Astrocyte (in vitro differentiated cells and primary cell): ENCODE data around the gene KCNQ5. TPM values are rescaled to one million over a fixed set of nuclear protein-coding genes. Genes with fewer than 3 reads are reported as not detected.

Experiments used
- DNase-seq: peaks from one replicate; pipeline ENCODE4 v3.0.0-alpha.2; 2010; ENCODE audit warnings: low read depth
- FAIRE-seq: peaks from 2 replicates; lab custom pipeline; 2011; peaks lifted over from hg19 to GRCh38; lab: Jason Lieb, UNC
- H2AFZ ChIP-seq: 2 replicates; pipeline ENCODE4 v1.6.0; 2012; ENCODE audit warnings: low read depth, low read length, inconsistent platforms
- H3K27ac ChIP-seq: 2 replicates; pipeline ENCODE4 v1.5.1; 2011; ENCODE audit warnings: low read depth, low read length, inconsistent platforms
- H3K27me3 ChIP-seq: 2 replicates; pipeline ENCODE4 v1.6.0; 2011; ENCODE audit warnings: low read length, inconsistent platforms; ENCODE audit not compliant: insufficient read depth
- H3K36me3 ChIP-seq: 2 replicates; pipeline ENCODE4 v1.5.1; 2011; ENCODE audit warnings: low read length, inconsistent platforms; ENCODE audit not compliant: insufficient read depth
- H3K4me1 ChIP-seq: 2 replicates; pipeline ENCODE4 v1.5.1; 2011; ENCODE audit warnings: low read length, inconsistent platforms; ENCODE audit not compliant: insufficient read depth
- H3K4me2 ChIP-seq: 2 replicates; pipeline ENCODE4 v1.6.0; 2012; ENCODE audit warnings: low read length, inconsistent platforms
- H3K4me3 ChIP-seq: 2 replicates; pipeline ENCODE4 v1.5.1; 2011; ENCODE audit warnings: low read depth, mild to moderate bottlenecking, low read length, inconsistent platforms; ENCODE audit not compliant: insufficient read depth
- H3K79me2 ChIP-seq: 2 replicates; pipeline ENCODE4 v1.6.0; 2012; ENCODE audit warnings: mild to moderate bottlenecking, low read length, inconsistent platforms; ENCODE audit not compliant: insufficient read depth
- H3K9ac ChIP-seq: 2 replicates; pipeline ENCODE4 v1.6.0; 2012; ENCODE audit warnings: mild to moderate bottlenecking, low read length, inconsistent platforms
- H3K9me3 ChIP-seq: 2 replicates; pipeline ENCODE4 v1.5.1; 2012; ENCODE audit warnings: low read depth, mild to moderate bottlenecking, low read length, inconsistent platforms; ENCODE audit not compliant: insufficient read depth
- H4K20me1 ChIP-seq: 2 replicates; pipeline ENCODE4 v1.6.0; 2012; ENCODE audit warnings: low read length, inconsistent platforms; ENCODE audit not compliant: insufficient read depth
- H3K27ac Mint-ChIP-seq: one replicate; pipeline ENCODE4 v1.8.0; 2021; ENCODE audit warnings: mild to moderate bottlenecking, mixed read lengths; ENCODE audit not compliant: unreplicated experiment
- H3K27me3 Mint-ChIP-seq: one replicate; pipeline ENCODE4 v1.8.0; 2021; ENCODE audit warnings: low read depth, mixed read lengths; ENCODE audit not compliant: unreplicated experiment
- H3K36me3 Mint-ChIP-seq: one replicate; pipeline ENCODE4 v1.8.0; 2021; ENCODE audit warnings: low read depth, mixed read lengths; ENCODE audit not compliant: unreplicated experiment
- H3K4me1 Mint-ChIP-seq: one replicate; pipeline ENCODE4 v1.8.0; 2021; ENCODE audit warnings: low read depth, mixed read lengths; ENCODE audit not compliant: unreplicated experiment
- H3K4me3 Mint-ChIP-seq: one replicate; pipeline ENCODE4 v1.8.0; 2021; ENCODE audit warnings: mild to moderate bottlenecking, moderate library complexity, mixed read lengths; ENCODE audit not compliant: unreplicated experiment
- H3K9me3 Mint-ChIP-seq: one replicate; pipeline ENCODE4 v1.8.0; 2021; ENCODE audit warnings: mild to moderate bottlenecking, mixed read lengths; ENCODE audit not compliant: unreplicated experiment
- CTCF ChIP-seq: IDR thresholded peaks from 2 replicates; pipeline ENCODE4 v1.5.1; 2011; ENCODE audit warnings: low read depth, mild to moderate bottlenecking, inconsistent platforms, low read length, moderate library complexity; ENCODE audit not compliant: insufficient read depth
- EZH2 ChIP-seq: IDR thresholded peaks from 2 replicates; pipeline ENCODE4 v1.6.1; 2012; ENCODE audit warnings: mild to moderate bottlenecking, low read length, inconsistent platforms; ENCODE audit not compliant: insufficient read depth
- total RNA-seq: library from RNA; stranded (reverse); gene quantifications from 2 replicates; pipeline ENCODE4 v1.2.1, GENCODE V29; 2021

Gene KCNQ5
- total RNA-seq, 1 donor from 2014 or later: 2.0 TPM

GRCh38 chr6:72792692-72793091 is 170.8 kb downstream of the KCNQ5 start:
- no peak for DNase-seq
- no peak for FAIRE-seq
- Mint-ChIP-seq H3K4me1 (peaks cover 6% of the 10 kb centered on the region), H3K9me3 (no peaks in the 10 kb centered on the region), H3K36me3 (no peaks in the 10 kb centered on the region), H3K27ac (no peak overlapping the region), H3K4me3 (no peak overlapping the region), H3K27me3 (no peaks in the 10 kb centered on the region)
- Histone ChIP-seq H3K27ac (no peak overlapping the region), H3K4me3 (no peak overlapping the region), H3K9me3 (no peaks in the 10 kb centered on the region), H4K20me1 (no peaks in the 10 kb centered on the region), H3K9ac (no peak overlapping the region), H3K4me2 (no peak overlapping the region), H3K36me3 (no peaks in the 10 kb centered on the region), H3K4me1 (peaks cover 4% of the 10 kb centered on the region), H2AFZ (no peak overlapping the region), H3K27me3 (no peaks in the 10 kb centered on the region), H3K79me2 (no peaks in the 10 kb centered on the region)
- TF ChIP-seq EZH2 (no peak), CTCF (no peak)

GRCh38 chr6:72793641-72794395 is 172.0 kb downstream of the KCNQ5 start:
- Histone ChIP-seq H3K9ac (no peak overlapping the region), H3K79me2 (no peaks in the 10 kb centered on the region), H3K4me2 (no peak overlapping the region), H3K27ac (no peak overlapping the region), H4K20me1 (no peaks in the 10 kb centered on the region), H3K27me3 (no peaks in the 10 kb centered on the region), H2AFZ (no peak overlapping the region), H3K4me1 (no peaks in the 10 kb centered on the region), H3K4me3 (no peak overlapping the region), H3K36me3 (no peaks in the 10 kb centered on the region), H3K9me3 (no peaks in the 10 kb centered on the region)
- H3K9me3 Mint-ChIP-seq: no peaks in the 10 kb centered on the region
- H3K4me1 Mint-ChIP-seq: no peaks in the 10 kb centered on the region
- no peaks in the 10 kb centered on the region for H3K27me3 Mint-ChIP-seq
- no peak overlapping the region for H3K27ac Mint-ChIP-seq
- TF ChIP-seq EZH2 (no peak), CTCF (no peak)
- no peak overlapping the region for H3K4me3 Mint-ChIP-seq
- no peak for FAIRE-seq
- no peak for DNase-seq
- H3K36me3 Mint-ChIP-seq: no peaks in the 10 kb centered on the region

- Histone ChIP-seq H3K4me2 (no peak overlapping the region), H3K36me3 (no peaks in the 10 kb centered on the region), H3K79me2 (no peaks in the 10 kb centered on the region), H3K27ac (no peak overlapping the region), H3K4me3 (no peak overlapping the region), H3K27me3 (no peaks in the 10 kb centered on the region), H3K4me1 (no peaks in the 10 kb centered on the region), H2AFZ (no peak overlapping the region), H4K20me1 (no peaks in the 10 kb centered on the region), H3K9ac (no peak overlapping the region), H3K9me3 (no peaks in the 10 kb centered on the region)
- H3K4me1 Mint-ChIP-seq: no peaks in the 10 kb centered on the region
- no peaks in the 10 kb centered on the region for H3K9me3 Mint-ChIP-seq
- TF ChIP-seq EZH2 (no peak), CTCF (no peak)
- peak; percentile 65 for DNase-seq
- FAIRE-seq: no peak
- H3K36me3 Mint-ChIP-seq: no peaks in the 10 kb centered on the region
- no peak overlapping the region for H3K4me3 Mint-ChIP-seq
- no peak overlapping the region for H3K27ac Mint-ChIP-seq
- H3K27me3 Mint-ChIP-seq: no peaks in the 10 kb centered on the region
These were observed 176.3 kb downstream of the KCNQ5 start for GRCh38 chr6:72798196-72798595.
